Adrenal gland (tissue), 12 donors: ENCODE results near the gene SMTNL1. TPM values are rescaled to one million over a fixed set of nuclear protein-coding genes. Genes with fewer than 3 reads are reported as not detected.

Source experiments
- DNase-seq, 7 donors: peaks; one replicate each; pipeline ENCODE4 v3.0.0-alpha.2; 2019 to 2020
- H3K27ac ChIP-seq, 5 donors: fragments of 200-600 bp; sonication (generic) in 4 of 5; 1 replicate in 3 of 5; 2 replicates in 2 of 5; pipeline versions ENCODE4 v1.5.1 to v1.8.0; 2016 to 2020; ENCODE audit warnings: mild to moderate bottlenecking in 1 of 5
- H3K27me3 ChIP-seq: fragments of 200-600 bp; 2 replicates; pipeline ENCODE4 v1.8.0; 2021
- H3K36me3 ChIP-seq, 2 donors: fragments of 200-600 bp; replicated peaks in 1 of 2; 1 replicate in 1 of 2; 2 replicates in 1 of 2; pipeline versions ENCODE4 v1.5.1 to v1.8.0; 2018 to 2022
- H3K4me1 ChIP-seq, 2 donors: fragments of 200-600 bp; replicated peaks in 1 of 2; 1 replicate in 1 of 2; 2 replicates in 1 of 2; pipeline versions ENCODE4 v1.5.1 to v1.8.0; 2018 to 2021
- H3K4me3 ChIP-seq, 4 donors: fragments of 200-600 bp; sonication (generic) in 3 of 4; one replicate each; pipeline ENCODE4 v1.5.1; 2016 to 2018
- H3K9me3 ChIP-seq, 3 donors: fragments of 200-600 bp; sonication (generic) in 1 of 3; replicated peaks in 1 of 3; 1 replicate in 2 of 3; 2 replicates in 1 of 3; pipeline versions ENCODE4 v1.5.1 to v1.8.0; 2016 to 2021
- POLR2A ChIP-seq, 2 donors: fragments of 450-650 bp; IDR thresholded peaks; one replicate each; pipeline ENCODE4 v1.6.1; 2017; ENCODE audit warnings: antibody characterized with exemption in 2 of 2, mild to moderate bottlenecking in 2 of 2, moderate library complexity in 1 of 2
- WGBS, 4 donors: extraction: QIAGEN DNeasy Blood & Tissue Kit in 2 of 4; methylation state at CpG; one replicate each; pipeline versions ENCODE4 v1.1.5 to v1.1.7; 2013 to 2017; 5-methylcytosine and 5-hydroxymethylcytosine counted together
- intact Hi-C, 2 donors: fragments of 100-400 bp; cut with DNase I; formaldehyde crosslinking; loops; one replicate each; pipeline versions ENCODE4 v1.14.1 to v1.15.0; 2022 to 2023
- polyA plus RNA-seq, 3 donors: library from polyadenylated mRNA; stranded (reverse); fragments of 200-250 nt in 2 of 3; fragments of 350-450 nt in 1 of 3; fragmentation: Illumina TruSeq in 1 of 3; extraction: RNeasy Lipid Tissue Mini Kit (QIAGEN cat#74804) in 1 of 3; gene quantifications; one replicate each; pipeline ENCODE4 v1.2.3, GENCODE V29; 2013 to 2014
- total RNA-seq, 9 donors: library from RNA; depleted of rRNA in 4 of 9; stranded (reverse); fragments of >200 nt in 4 of 9; fragments of 120-200 nt in 1 of 9; fragmentation: NEBNext Ultra II Directional in 1 of 9; extraction: Animal tissue kit (Norgen Biotek cat#: 25700) in 1 of 9; gene quantifications; one replicate each; pipeline versions ENCODE4 v1.1.0 to v1.2.4, GENCODE V29; 2013 to 2023
- TF ChIP-seq, protein P1 (sequence below), 6 experiments: fragments of 450-650 bp in 4 of 6; fragments of 200-600 bp in 2 of 6; sonication (generic) in 1 of 6; IDR thresholded peaks; 1 replicate in 5 of 6; 2 replicates in 1 of 6; pipeline versions ENCODE4 v1.5.1 to v1.8.0; 2016 to 2021; ENCODE audit warnings: antibody characterized with exemption in 6 of 6, mild to moderate bottlenecking in 2 of 6, moderate library complexity in 1 of 6
- donor health status: healthy with polysubstance abuse.
- donor health status: Bipolar disorder and iron deficiency.
- donor health status: DM: yes; HTN: yes; CAD: no.
- donor health status: DM: no; HTN: no; CAD: no.
- donor health status: DM: no; HTN: no; CAD: no.
- donor health status: DM: yes; HTN: yes; CAD: no.

The SMTNL1 gene
- total and polyA plus RNA-seq, 12 donors: 0.30 TPM; not detected in 11

- Histone ChIP-seq H3K9me3 (no peaks in the 10 kb centered on the region), H3K27me3 (no peaks in the 10 kb centered on the region), H3K36me3 (no peaks in the 10 kb centered on the region), H3K4me3 (no peak overlapping the region), H3K4me1 (peaks cover 22 to 26% of the 10 kb centered on the region in 2 donors), H3K27ac (no peak overlapping the region)
- no peak for TF ChIP-seq POLR2A (IDR thresholded peaks at IDR 0.05)
- TF ChIP-seq, protein P1, sequence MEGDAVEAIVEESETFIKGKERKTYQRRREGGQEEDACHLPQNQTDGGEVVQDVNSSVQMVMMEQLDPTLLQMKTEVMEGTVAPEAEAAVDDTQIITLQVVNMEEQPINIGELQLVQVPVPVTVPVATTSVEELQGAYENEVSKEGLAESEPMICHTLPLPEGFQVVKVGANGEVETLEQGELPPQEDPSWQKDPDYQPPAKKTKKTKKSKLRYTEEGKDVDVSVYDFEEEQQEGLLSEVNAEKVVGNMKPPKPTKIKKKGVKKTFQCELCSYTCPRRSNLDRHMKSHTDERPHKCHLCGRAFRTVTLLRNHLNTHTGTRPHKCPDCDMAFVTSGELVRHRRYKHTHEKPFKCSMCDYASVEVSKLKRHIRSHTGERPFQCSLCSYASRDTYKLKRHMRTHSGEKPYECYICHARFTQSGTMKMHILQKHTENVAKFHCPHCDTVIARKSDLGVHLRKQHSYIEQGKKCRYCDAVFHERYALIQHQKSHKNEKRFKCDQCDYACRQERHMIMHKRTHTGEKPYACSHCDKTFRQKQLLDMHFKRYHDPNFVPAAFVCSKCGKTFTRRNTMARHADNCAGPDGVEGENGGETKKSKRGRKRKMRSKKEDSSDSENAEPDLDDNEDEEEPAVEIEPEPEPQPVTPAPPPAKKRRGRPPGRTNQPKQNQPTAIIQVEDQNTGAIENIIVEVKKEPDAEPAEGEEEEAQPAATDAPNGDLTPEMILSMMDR (IDR thresholded peaks at IDR 0.05): no peak
- intact Hi-C loops: no loop called here
- no peak for DNase-seq
- WGBS, 4 donors: 93 to 96% (median 94%) methylated on average over 15 of the region's 15 CpGs
Measured at GRCh38 chr11:57497303-57498247, 39.8 kb upstream of the SMTNL1 start.

DNA sequence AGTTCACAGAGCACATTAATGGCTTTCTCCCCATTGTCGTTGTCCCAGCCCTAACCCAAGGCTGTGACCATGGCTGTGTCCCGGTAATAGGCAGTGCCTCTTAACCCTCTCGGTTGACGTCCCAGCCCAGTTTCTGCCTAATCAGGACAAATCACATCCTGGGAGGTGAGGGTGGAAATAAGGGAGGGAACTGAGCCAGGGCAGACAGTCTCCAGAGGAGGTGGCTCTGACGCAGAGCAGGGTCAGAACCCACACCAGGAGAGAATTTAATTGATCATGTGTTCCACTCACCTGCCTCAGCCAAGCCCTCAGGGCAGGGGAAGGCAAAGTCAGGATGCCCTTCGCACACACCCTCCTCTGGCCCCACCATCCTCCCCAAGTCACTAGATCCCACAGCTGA is 38.9 kb upstream of the SMTNL1 start:
- H3K27ac ChIP-seq: peak overlapping the region in 2 of 5 donors; percentile 24 to 67
- no peaks in the 10 kb centered on the region for H3K27me3 ChIP-seq
- TF ChIP-seq, protein P1 (IDR thresholded peaks at IDR 0.05): no peak
- no peak for TF ChIP-seq POLR2A (IDR thresholded peaks at IDR 0.05)
- H3K36me3 ChIP-seq: no peaks in the 10 kb centered on the region
- no peaks in the 10 kb centered on the region for H3K9me3 ChIP-seq
- peaks cover 22 to 28% of the 10 kb centered on the region in 2 donors for H3K4me1 ChIP-seq
- H3K4me3 ChIP-seq: no peak overlapping the region
- DNase-seq: peak in 3 of 7 donors; percentile 40 to 72 (median 63)
- 37 to 60% (median 48%) methylated on average over 4 to 6 of the region's 6 CpGs for WGBS, 4 donors
- intact Hi-C loops: no loop called here

DNA sequence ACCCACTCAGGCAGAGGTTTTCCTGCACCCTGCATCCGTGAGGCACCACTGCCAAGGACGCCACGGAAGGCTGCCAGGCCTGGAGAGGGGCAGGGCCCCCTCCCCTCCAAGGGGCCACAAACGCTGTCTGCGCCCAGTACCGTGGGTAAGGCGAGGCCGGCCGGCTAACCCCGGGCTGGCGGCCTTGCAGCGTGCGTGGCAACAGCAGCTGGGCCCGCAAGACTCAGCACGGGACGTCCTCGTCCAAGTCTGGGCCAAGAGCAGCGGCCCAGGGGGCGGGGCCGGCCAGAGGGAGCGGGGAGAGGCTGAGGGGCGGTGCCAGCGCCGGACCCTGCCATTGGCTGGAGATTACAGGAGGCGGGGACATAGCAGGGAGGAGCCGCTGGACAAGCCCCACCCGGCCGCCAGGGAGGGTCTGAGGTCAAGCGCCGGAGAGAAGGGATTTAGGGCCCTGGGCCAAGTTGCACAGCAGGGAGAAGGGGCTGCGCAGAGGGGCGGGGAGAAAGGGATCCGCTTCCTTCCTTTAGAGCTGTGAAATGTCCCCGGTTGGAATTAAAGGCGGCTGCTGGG is 37.9 kb upstream of the SMTNL1 start:
- 4 to 17% (median 11%) methylated on average over 28 to 34 of the region's 35 CpGs for WGBS, 4 donors

More for the DNA sequence above, 37.9 kb upstream of the SMTNL1 start:
- Histone ChIP-seq H3K9me3 (no peaks in the 10 kb centered on the region), H3K36me3 (no peaks in the 10 kb centered on the region), H3K27ac (peak overlapping the region; percentile 48 to 88 (median 67)), H3K4me3 (peak overlapping the region in 1 of 4 donors; percentile 40), H3K4me1 (peaks cover 22 to 28% of the 10 kb centered on the region in 2 donors), H3K27me3 (no peaks in the 10 kb centered on the region)
- TF ChIP-seq, protein P1 (IDR thresholded peaks at IDR 0.05): peak in 4 of 6 experiments; percentile 11 to 16 (median 14)
- TF ChIP-seq POLR2A (IDR thresholded peaks at IDR 0.05): peak in 1 of 2 donors; percentile 67
- intact Hi-C loops: no loop called here
- DNase-seq: peak; percentile 96 to 98 (median 98)
